H9 (cell line): ENCODE measurements around the gene ANKRD16. TPM values are rescaled to one million over a fixed set of nuclear protein-coding genes. Genes with fewer than 3 reads are reported as not detected.

Experiments used
- DNase-seq: peaks from one replicate; pipeline ENCODE4 v3.0.0-alpha.2; 2017
- H2AFZ ChIP-seq: one replicate; pipeline ENCODE4 v1.6.1; 2013; ENCODE audit warnings: mild to moderate bottlenecking, low read length, control low read depth, moderate library complexity
- H2AK5ac ChIP-seq: 2 replicates; pipeline ENCODE4 v1.6.1; 2013; ENCODE audit warnings: low read length, control low read depth, mixed read lengths; ENCODE audit not compliant: insufficient read length
- H2BK120ac ChIP-seq: one replicate; pipeline ENCODE4 v1.6.1; 2013; ENCODE audit warnings: low read depth, mild to moderate bottlenecking, low read length, control low read depth, inconsistent platforms; ENCODE audit not compliant: poor library complexity, severe bottlenecking
- H2BK12ac ChIP-seq: 2 replicates; pipeline ENCODE4 v1.6.1; 2013; ENCODE audit warnings: low read length, control low read depth, mixed read lengths, low read depth; ENCODE audit not compliant: insufficient read length
- H2BK15ac ChIP-seq: 2 replicates; pipeline ENCODE4 v1.6.1; 2013; ENCODE audit warnings: low read depth, low read length, control low read depth
- H2BK20ac ChIP-seq: one replicate; pipeline ENCODE4 v1.6.1; 2013; ENCODE audit warnings: low read depth, mild to moderate bottlenecking, low read length, control low read depth, inconsistent platforms; ENCODE audit not compliant: poor library complexity, severe bottlenecking
- H2BK5ac ChIP-seq: 2 replicates; pipeline ENCODE4 v1.6.1; 2013; ENCODE audit warnings: low read length, control low read depth, mixed read lengths; ENCODE audit not compliant: insufficient read length
- H3K14ac ChIP-seq: 2 replicates; pipeline ENCODE4 v1.6.1; 2013; ENCODE audit warnings: low read length, control low read depth; ENCODE audit not compliant: insufficient read depth
- H3K18ac ChIP-seq: 2 replicates; pipeline ENCODE4 v1.6.1; 2013; ENCODE audit warnings: low read depth, mild to moderate bottlenecking, mixed read lengths, low read length, control low read depth; ENCODE audit not compliant: insufficient read length
- H3K23ac ChIP-seq: 2 replicates; pipeline ENCODE4 v1.6.1; 2013; ENCODE audit warnings: low read length, control low read depth, mixed read lengths, low read depth; ENCODE audit not compliant: insufficient read length
- H3K23me2 ChIP-seq: 2 replicates; pipeline ENCODE4 v1.6.1; 2013; ENCODE audit warnings: low read depth, mild to moderate bottlenecking, mixed read lengths, low read length, control low read depth; ENCODE audit not compliant: insufficient read length, poor library complexity, severe bottlenecking
- H3K27ac ChIP-seq: 2 replicates; pipeline ENCODE4 v1.5.1; 2013; ENCODE audit warnings: low read length, control low read depth, mixed read lengths, low read depth; ENCODE audit not compliant: insufficient read length
- H3K27me3 ChIP-seq: 2 replicates; pipeline ENCODE4 v1.6.1; 2013; ENCODE audit warnings: low read length, control low read depth, inconsistent platforms; ENCODE audit not compliant: insufficient read depth
- H3K4ac ChIP-seq: 2 replicates; pipeline ENCODE4 v1.6.1; 2013; ENCODE audit warnings: low read depth, mild to moderate bottlenecking, control low read depth, inconsistent platforms, low read length, moderate library complexity
- H3K4me1 ChIP-seq: 2 replicates; pipeline ENCODE4 v1.6.1; 2013; ENCODE audit warnings: low read length, control low read depth, inconsistent platforms; ENCODE audit not compliant: insufficient read depth
- H3K4me2 ChIP-seq: 2 replicates; pipeline ENCODE4 v1.6.1; 2013; ENCODE audit warnings: low read length, control low read depth, mixed read lengths; ENCODE audit not compliant: insufficient read length, insufficient read depth
- H3K56ac ChIP-seq: 2 replicates; pipeline ENCODE4 v1.6.1; 2013; ENCODE audit warnings: low read depth, mild to moderate bottlenecking, mixed read lengths, low read length, control low read depth; ENCODE audit not compliant: insufficient read length
- H3K79me1 ChIP-seq: 2 replicates; pipeline ENCODE4 v1.6.1; 2013; ENCODE audit warnings: low read depth, mild to moderate bottlenecking, moderate library complexity, low read length, control low read depth, inconsistent platforms; ENCODE audit not compliant: insufficient read depth, poor library complexity, severe bottlenecking
- H3K79me2 ChIP-seq: 2 replicates; pipeline ENCODE4 v1.6.1; 2013; ENCODE audit warnings: low read length, control low read depth, inconsistent platforms; ENCODE audit not compliant: insufficient read depth
- H3K9ac ChIP-seq: 2 replicates; pipeline ENCODE4 v1.6.1; 2013; ENCODE audit warnings: low read length, control low read depth, mixed read lengths; ENCODE audit not compliant: insufficient read length; ENCODE audit errors: extremely low read depth
- H3K9me3 ChIP-seq: one replicate; pipeline ENCODE4 v1.6.1; 2013; ENCODE audit warnings: low read depth, low read length, inconsistent platforms; ENCODE audit not compliant: control insufficient read depth
- H3T11ph ChIP-seq: one replicate; pipeline ENCODE4 v1.6.1; 2013; ENCODE audit warnings: mild to moderate bottlenecking, low read length, control low read depth, inconsistent platforms
- H4K20me1 ChIP-seq: one replicate; pipeline ENCODE4 v1.6.1; 2013; ENCODE audit not compliant: control insufficient read depth, insufficient read length, insufficient read depth
- H4K5ac ChIP-seq: 2 replicates; pipeline ENCODE4 v1.6.1; 2013; ENCODE audit warnings: low read depth, mild to moderate bottlenecking, mixed read lengths, low read length, control low read depth; ENCODE audit not compliant: insufficient read length
- H4K8ac ChIP-seq: replicated peaks from 2 replicates; pipeline ENCODE4 v1.6.1; 2013; ENCODE audit warnings: low read length, control low read depth, mixed read lengths, low read depth; ENCODE audit not compliant: insufficient read length
- H4K91ac ChIP-seq: 2 replicates; pipeline ENCODE4 v1.6.1; 2013; ENCODE audit warnings: low read depth, mild to moderate bottlenecking, moderate library complexity, mixed read lengths, low read length, control low read depth; ENCODE audit not compliant: insufficient read length
- H3K27ac Mint-ChIP-seq, 3 experiments: 2 replicates in 2 of 3; 3 replicates in 1 of 3; pipeline ENCODE4 v1.8.0; 2020 to 2021; ENCODE audit warnings: mixed read lengths in 3 of 3, mild to moderate bottlenecking in 1 of 3, moderate library complexity in 1 of 3
- H3K27me3 Mint-ChIP-seq: 2 replicates; pipeline ENCODE4 v1.8.0; 2021; ENCODE audit warnings: low read depth, mild to moderate bottlenecking, moderate library complexity, mixed read lengths
- H3K36me3 Mint-ChIP-seq, 3 experiments: 2 replicates in 2 of 3; 3 replicates in 1 of 3; pipeline ENCODE4 v1.8.0; 2020 to 2021; ENCODE audit warnings: low read depth in 3 of 3, mixed read lengths in 3 of 3; ENCODE audit not compliant: insufficient read depth in 1 of 3
- H3K4me1 Mint-ChIP-seq, 2 experiments: 2 replicates each; pipeline ENCODE4 v1.8.0; 2020; ENCODE audit warnings: mixed read lengths in 2 of 2
- H3K4me3 Mint-ChIP-seq, 2 experiments: 2 replicates in 1 of 2; 3 replicates in 1 of 2; pipeline ENCODE4 v1.8.0; 2020 to 2021; ENCODE audit warnings: mild to moderate bottlenecking in 2 of 2, mixed read lengths in 2 of 2, moderate library complexity in 1 of 2
- H3K9me3 Mint-ChIP-seq, 2 experiments: 2 replicates in 1 of 2; 3 replicates in 1 of 2; pipeline ENCODE4 v1.8.0; 2020; ENCODE audit warnings: mild to moderate bottlenecking in 2 of 2, mixed read lengths in 2 of 2, moderate library complexity in 1 of 2
- CTCF ChIP-seq: fragments of 200-600 bp; sonication (generic); conservative IDR thresholded peaks from 3 replicates; pipeline ENCODE4 v1.8.0; 2021; ENCODE audit warnings: antibody characterized with exemption, mild to moderate bottlenecking
- WGBS: extraction: QIAGEN DNeasy Blood & Tissue Kit; methylation state at CpG from one replicate; pipeline ENCODE4 v1.1.7; 2013; ENCODE audit warnings: missing lambda C conversion rate, low lambda C conversion rate, mixed read lengths; ENCODE audit not compliant: insufficient read length; ENCODE audit errors: extremely low coverage; 5-methylcytosine and 5-hydroxymethylcytosine counted together
- total RNA-seq: library from RNA; stranded (reverse); gene quantifications from 2 replicates; pipeline ENCODE4 v1.2.1, GENCODE V29; 2021

Gene ANKRD16
- total RNA-seq, 1 experiment from 2014 or later: 11.4 TPM

DNA sequence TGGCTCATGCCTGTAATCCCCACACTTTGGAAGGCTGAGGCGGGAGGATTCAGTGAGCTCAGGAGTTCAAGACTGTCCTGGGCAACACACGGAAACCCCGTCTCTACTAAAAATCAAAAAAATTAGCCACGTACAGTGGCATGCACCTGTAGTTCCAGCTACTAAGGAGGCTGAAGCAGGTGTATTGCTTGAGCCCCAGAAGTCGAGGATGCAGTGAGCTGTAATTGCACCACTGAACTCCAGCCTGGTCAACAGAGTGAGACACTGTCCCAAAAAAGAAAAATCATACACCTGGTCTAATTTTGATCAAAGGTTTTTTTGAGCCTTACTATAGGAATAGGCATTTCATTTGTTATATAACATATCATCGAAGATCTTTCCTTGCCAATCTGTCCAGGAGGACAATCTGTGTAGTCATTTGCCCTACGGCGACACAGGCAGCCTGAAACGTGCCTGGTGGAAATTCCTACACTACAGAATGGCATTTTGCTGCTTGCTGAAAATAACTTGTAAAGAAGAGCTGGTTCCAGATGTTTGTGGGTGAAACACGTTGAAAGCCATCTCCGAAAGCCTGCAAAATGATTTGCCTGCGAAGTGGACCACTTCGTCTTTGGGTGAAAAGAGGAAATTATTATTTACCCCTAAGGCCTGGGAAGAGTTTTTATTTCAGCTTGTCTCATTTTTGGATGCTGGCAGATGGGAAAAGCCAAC lies 45.2 kb downstream of the ANKRD16 start:
- Mint-ChIP-seq H3K4me1 (peaks cover 10 to 11% of the 10 kb centered on the region in 2 experiments; a peak in 3 of 4 replicates), H3K9me3 (no peaks in the 10 kb centered on the region), H3K27me3 (peaks cover 2% of the 10 kb centered on the region), H3K27ac (no peak overlapping the region), H3K36me3 (no peaks in the 10 kb centered on the region), H3K4me3 (no peak overlapping the region)
- Histone ChIP-seq H3K27me3 (no peaks in the 10 kb centered on the region), H2BK20ac (no peak overlapping the region), H3K79me1 (no peaks in the 10 kb centered on the region), H3K14ac (no peak overlapping the region), H3T11ph (no peak overlapping the region), H2BK120ac (no peak overlapping the region), H3K27ac (no peak overlapping the region), H4K8ac (no peak overlapping the region), H2BK5ac (no peak overlapping the region), H4K20me1 (no peaks in the 10 kb centered on the region), H2BK15ac (no peak overlapping the region), H2AK5ac (no peak overlapping the region), H2BK12ac (no peak overlapping the region), H3K4me2 (no peak overlapping the region), H2AFZ (no peak overlapping the region), H4K5ac (no peak overlapping the region), H3K56ac (no peak overlapping the region), H3K23me2 (no peaks in the 10 kb centered on the region), H3K9me3 (no peaks in the 10 kb centered on the region), H3K4ac (no peak overlapping the region), H4K91ac (no peak overlapping the region), H3K79me2 (no peaks in the 10 kb centered on the region), H3K23ac (no peak overlapping the region), H3K9ac (no peak overlapping the region), H3K4me1 (no peaks in the 10 kb centered on the region), H3K18ac (no peak overlapping the region)
- WGBS: no CpG with 5 or more reads among the region's 13 CpGs
- no peak for TF ChIP-seq CTCF
- DNase-seq: no peak
